UCSD-AML1 (cell line): ENCODE results near the gene TIAM2.
"Not testable (repeated sequence)": the region's sequence is repeated elsewhere in the genome, so short reads cannot be mapped to it uniquely, and the experiment has no call there.

Experiments
- DNase-seq: peaks from one replicate; lab custom pipeline; 2025; ENCODE audit not compliant: unreplicated experiment; lab: John Stamatoyannopoulos, UW

TIAM2 gene

DNA sequence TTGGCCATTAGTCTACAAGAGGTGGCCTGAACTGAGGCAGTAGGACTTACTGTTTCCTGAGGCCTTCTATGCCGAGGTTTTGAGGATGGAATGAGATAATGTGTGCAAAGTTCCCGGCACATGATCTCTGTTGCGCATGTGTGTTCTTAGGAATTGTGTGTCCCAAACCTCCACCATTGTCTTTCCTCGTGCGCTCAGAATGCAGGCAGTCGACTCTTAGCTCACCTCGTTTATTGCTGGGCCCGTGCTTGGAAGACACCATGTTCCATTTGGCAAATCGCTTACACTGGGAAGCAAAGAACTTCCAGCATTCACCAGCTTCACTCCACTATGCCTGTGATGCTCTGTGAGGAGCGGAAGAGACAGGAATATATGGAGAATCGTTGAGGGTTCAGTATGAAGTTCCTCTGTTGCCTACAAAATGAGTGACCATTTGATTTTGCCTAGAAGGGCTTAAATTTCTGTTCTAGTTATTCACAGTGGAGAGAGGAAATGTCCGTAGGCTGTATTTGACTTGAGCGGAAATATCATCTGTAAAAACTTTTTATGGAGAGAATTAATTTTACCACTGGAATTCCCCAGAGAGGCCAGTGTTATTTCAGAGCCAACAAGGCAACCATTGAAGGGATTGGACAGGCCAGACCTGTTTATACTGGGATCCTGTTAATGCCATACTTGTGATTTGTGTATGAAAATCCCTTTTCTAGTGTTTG lies 193.0 kb downstream of the TIAM2 start:
- no peak for DNase-seq

DNA sequence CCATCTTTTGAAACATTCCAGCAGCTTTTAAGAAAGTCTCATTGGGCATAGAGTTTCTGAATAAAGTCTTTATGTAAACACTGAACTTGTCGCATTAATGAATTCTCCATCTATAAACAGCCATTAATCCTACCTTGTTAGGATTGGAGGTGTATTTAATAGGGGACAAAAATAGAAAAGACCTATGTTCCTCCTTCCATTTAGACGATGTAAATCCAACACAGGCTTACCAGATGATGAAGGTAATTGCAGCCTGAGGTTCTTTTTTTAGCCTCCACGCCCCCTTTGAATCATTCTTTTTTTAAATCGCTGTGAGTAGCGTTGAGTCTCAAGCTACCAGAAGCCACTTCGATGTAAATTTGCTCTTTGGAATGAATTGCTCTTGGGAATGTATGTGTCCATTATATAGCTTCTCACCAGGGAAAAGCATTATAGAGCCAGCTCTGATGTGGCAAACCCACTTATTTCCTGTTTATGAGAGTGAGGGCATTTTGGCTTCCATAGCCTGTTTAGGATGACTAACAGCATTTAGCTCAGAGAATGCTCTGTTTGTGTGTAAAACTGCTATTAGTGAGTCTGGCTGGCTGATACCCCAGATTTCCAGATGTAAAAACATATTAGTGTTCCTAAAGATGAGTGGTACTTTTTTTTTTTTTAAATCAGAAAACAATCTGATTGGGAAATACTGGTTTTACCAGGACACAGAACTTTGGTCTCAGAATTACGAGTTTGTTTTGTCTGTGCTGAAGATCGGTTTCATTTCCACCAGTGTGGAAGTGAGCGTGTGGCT lies 193.8 kb downstream of the TIAM2 start:
- no peak for DNase-seq

DNA sequence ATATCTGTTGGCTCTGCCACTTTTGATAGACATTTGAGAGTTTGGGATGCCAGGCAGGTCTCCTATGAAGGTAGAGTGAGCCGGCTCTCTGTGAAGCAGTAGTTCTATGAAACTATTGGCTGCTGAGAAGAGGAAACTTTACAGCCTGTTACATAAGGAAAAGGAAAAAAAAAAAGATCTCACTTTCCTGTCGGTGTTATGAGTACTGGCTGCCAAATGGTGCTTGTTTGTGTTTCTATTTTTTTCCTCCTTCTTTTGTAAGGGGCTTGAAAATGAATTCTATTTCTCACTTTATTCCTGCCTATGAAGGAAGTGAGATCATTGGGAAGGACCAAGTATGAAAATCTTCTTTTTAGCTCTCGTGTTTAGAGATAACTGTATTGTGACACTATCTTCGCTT lies 195.6 kb downstream of the TIAM2 start:
- no peak for DNase-seq

DNA sequence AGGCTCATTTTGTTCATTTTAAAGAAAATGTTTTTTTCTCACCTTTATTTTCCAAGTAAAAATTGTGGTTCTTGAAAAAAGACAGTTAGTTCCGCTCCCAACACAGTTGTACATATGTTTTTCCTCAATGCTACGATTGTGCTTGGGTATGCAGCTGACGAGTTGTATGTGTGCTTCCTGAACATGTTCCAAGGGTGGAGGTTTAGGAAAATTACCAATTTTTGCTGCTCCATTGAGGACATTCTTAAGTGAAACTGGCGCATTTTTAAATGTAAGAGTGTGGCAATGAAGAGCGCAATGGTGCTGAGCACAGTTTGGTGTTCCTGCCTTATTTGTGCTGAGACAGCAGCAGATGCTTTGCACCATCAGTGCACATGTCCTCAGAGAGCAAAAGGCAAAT lies 198.4 kb downstream of the TIAM2 start:
- DNase-seq = no peak

DNA sequence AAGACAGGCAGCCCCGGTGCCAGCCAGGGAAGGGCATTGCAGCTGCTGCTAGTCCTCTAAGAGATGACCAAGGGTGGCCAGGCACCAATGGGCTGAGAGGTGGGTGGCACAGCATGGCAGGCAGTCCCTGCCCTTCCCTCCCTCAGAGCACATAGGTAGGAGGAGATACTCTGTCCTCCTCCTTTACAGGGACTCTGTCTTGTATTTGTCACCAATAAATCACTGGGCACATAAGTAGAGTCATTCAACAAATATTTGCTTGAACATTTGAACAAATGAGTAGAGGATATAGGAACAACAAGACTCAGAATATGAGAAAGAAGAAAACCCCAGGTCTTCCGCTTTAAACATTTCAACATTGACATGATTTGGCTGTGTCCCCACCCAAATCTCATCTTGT lies 199.3 kb downstream of the TIAM2 start:
- DNase-seq = no peak

DNA sequence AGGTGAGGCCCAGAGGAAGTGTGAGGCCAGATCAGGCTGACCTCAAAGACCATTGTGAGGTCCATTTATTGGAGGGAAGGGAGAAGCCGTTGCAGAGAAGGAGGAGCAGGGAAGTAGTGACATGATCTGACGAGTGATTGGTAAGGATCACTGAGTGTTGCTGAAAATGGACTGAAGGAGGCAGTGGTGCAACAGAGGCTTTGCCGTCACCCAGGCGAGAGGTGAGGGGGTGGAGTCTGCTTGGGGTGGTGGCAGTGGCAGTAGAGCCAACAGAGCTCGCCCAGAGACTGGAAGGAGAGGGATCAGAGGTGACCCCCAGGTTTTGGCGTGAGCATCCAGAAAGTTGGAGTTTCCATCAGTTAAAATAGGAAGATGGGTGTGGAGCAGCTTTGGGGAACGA lies 200.8 kb downstream of the TIAM2 start:
- no peak for DNase-seq

DNA sequence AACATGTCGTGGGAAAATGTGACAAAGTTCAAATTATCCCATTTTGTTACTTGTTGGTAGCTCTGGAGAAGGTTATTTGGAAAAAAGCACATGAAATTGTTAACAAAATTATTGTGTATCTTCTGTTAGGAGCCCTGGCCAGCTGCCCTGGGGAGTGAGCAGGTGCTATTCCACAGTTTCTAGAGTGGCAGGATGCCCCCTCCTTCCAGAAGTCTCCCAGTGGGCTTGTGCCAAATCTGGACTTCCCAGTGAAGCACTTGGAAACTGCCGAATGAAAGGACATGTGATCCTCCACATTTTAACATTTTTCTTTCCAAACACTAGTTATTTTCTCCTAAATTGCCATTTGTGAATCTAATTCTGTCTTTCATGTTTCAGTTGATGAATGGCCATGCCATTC lies 201.8 kb downstream of the TIAM2 start:
- no peak for DNase-seq

DNA sequence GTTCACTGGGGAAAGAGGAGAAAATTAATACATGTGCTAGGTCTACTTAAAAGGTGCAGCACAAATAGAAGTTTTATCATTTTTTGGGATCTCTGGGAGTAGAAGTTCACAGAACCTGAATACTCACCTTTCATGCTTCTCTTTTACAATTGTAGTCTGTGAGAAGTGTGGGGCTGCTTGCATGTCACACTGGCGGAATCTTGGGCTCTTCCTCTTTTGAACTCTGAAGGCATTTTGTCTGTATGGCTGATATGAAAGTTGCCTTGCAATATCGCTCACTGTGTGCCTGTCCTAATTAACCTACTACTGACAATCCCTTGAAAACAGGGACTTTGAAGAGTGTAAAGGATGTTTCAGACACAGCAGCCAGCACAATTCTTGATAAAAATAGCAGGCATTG lies 202.8 kb downstream of the TIAM2 start:
- DNase-seq = no peak

DNA sequence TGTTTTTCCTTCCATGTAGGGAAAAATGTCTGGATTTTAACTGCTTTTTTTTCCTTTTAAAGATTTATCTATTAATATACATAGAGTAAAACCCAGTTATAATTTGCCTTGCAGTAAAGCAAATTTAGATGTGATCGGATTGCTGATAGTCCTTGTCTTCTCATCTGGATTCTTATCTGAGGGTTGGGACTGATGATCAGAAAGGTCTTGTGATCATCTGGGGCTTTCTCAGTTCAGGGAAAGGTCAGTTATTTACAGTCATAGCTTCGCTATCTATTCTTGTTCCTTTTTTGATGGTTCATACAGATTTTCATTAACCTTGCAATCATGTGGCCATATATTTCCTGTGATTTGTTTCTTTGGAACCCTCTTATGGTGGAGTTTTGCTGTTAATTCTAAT lies 204.9 kb downstream of the TIAM2 start:
- DNase-seq = no peak

DNA sequence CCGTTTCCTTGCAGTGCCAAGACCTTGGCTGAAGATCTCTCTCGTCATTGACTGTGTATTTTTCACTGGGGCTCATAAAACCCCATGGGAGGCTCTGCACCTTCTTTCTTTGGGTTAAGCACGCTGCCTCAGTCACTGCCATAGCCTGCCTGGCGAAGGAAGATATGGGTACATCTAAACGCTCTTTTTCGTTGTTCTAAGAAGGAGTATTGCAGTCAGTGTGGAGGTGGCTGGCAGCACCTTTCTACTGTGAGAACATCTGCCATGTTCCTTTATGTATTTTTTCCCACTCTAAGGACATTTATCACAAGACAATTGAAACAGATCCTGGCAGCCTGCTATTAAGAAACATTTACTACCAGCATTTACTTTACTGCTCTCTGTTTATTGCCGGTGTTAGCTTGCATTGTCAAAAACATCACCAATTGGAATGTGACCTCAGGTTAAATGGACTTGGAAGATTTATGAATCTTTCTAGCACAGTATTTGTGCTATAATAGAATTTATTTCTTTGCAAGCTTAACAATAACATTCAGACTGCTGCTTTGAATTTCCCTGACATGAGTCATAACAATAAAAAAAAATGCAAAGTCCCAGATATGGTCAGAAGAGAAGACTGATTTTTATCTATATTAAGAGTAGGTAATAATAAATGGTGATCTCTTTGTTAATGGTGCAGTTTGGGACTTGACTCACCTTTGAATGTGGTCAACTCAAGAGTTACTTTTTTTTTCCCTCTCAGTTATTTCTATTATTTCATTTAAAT lies 206.5 kb downstream of the TIAM2 start:
- DNase-seq = no peak

DNA sequence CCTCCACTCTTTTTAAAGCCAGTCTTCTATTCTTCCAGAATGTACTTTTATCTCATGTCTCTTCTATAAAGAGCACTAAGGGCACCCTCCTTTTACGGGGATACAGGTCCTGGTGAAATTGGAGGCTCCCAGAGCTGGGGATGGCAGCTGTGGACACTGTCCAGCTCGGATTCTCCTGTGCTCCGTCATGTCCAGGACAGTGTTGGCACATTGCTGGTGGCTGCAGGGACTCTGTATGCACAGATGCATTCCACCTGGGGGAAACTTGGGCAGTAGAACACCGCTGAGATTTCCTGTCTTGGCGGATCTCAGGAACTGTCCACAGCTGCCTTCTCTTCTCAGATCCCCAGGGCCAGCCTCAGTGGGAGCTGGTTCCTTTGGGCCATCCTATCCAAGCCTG lies 212.1 kb downstream of the TIAM2 start:
- DNase-seq = no peak

DNA sequence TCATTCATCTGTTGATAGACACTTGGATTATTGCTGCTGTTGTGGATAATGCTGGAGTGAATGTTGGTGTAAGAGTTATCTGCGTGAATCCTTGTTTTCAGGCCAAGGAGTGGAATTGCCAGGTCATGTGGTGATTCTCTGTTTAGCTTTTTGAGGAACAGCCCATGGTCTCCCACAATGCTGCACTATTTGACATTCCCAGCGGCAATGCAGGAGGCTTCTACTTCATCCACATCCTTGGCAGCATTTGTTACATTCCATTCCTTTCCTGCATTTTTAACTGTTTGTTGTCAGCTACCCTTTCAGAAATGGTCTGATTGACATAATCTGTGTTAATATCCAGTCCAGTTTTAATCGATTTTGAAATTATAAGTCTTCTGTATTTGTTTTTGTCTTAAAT lies 217.0 kb downstream of the TIAM2 start:
- DNase-seq = no peak

DNA sequence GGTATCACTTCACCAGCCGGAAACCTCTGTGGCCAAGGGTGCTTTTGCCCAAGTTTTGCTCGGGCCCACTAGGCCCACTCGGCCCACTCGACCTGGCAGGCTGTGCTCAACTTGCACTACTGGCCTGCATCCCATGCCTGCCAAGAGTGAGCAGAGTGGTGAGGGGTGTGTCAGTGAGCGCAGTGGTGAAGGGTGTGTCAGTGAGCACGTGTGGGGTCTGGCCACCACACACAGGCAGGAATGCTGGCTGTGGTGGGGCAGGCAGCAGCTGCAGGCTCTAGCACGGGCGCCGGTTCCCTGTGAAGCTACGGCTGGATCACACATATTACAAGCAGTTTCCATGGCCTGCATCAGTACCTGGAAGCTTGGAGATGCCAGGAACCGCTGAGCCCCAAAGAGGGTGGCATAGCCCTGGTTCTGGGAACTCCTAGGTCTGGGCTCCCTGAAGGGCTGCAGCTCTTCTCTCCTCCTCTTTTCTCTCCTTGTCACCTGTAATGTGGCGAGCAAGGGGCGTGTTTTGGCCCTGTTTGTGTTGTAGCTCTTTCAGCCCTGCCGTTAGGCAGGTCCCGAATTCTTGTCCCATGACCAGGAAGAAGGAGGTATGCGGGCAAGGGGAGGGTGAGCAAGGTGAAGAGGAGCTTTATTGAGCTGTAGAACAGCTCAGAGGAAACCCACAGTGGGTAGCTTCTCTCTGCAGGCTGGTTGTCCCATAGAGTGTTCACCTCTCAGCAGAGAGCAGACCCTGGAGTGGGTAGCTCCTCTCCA lies 217.7 kb downstream of the TIAM2 start:
- DNase-seq = no peak

DNA sequence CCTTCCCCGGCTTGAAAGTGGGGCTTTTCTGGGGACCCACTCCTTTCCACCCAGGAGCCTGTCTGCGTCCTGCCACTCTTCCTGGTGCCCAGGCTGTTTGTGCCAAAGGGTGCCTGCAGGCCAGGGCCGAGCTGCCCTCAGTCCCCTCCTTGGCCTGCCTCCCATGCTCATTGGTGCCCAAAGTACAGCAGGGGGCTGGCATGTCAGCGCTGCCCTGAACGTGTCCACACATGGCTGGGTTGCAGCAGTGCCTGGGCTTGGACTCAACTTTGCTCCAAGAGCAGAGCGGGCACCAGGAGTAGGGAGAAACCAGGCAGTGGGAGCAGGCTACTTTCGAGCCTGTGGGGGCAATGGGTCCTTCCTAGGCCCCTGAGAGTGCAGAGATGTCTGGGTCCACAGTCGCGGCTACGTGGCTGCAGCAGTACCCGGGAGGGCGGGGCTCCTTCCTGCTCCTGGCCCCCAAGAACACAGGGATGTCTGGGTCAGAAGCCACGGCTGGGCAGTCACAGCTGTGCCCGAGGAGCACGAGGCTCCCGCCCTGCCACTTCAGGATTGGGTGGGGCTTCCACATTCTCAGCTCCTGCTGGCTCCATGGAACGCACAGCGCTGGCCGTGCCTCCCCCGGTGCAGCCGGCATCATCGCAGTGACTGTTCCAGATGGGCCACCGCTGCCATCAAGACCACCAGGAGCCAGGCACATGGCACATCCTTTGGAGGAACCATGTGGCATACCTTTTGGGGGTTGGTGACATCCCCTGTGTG lies 218.7 kb downstream of the TIAM2 start:
- DNase-seq = no peak

DNA sequence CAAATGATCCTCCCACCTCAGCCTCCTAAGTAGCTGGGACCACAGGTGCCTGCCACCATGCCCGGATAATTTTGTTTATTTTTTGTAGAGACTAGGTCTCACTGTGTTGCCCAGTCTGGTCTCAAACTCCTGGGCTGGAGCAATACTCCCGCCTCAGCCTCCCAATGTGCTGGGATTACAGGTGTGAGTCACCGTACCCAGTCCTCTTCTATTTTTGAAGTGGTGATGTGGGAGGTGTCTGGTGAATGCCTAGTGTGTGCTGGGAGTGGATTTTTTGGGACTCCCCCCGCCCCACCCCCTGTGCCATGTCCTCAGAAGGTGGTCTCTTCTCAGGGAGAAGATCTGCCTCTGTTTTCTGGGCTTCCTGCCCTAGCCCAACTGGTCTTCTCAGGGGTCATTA lies 220.8 kb downstream of the TIAM2 start:
- no peak for DNase-seq

DNA sequence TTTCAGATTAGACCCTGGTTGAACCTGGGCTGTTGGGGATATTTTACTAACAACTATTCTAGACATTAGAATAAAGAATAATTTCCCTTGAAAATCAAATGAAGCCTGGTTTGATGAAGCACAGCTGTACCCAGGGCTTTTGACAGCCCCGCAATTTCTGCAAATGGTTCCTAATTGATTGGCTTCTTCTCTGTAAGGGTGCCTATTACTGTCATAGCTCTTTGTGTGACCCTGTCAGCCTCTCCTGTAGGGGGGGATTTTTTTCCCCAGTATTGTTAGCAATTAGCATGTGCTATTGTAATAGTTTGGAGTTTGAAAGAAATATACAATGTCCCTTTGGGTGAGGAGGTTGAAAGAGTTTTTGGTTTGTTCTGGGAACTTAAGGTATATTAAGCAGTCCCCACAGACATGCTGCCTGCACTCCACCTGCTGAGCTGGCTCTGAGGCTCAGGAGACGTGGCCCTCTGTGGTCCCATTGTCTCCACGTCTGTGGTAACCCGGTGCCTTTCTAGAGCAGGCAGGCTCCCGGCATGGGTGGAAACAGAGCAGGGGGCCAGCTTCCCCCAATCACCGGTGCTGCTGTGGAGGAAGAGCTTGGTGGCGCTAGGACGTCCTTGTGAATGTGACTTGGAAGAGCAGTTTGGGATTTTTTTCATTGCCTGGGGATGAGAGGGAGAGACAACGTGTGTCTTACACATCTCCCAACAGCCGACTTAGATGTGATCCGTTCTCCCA lies 221.4 kb downstream of the TIAM2 start:
- DNase-seq = no peak

DNA sequence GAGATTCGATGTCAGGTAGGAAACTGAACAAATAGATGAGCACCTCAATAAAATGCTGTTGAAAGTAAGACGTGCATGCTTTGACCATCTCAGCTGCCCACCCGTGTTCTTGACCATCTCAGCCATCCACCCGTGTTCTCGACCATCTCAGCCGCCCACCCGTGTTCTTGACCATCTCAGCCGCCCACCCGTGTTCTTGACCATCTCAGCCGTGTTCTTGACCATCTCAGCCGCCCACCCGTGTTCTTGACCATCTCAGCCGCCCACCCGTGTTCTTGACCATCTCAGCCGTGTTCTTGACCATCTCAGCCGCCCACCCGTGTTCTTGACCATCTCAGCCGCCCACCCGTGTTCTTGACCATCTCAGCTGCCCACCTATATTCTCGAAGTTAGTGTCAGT lies 223.6 kb downstream of the TIAM2 start:
- DNase-seq = not testable (repeated sequence)

DNA sequence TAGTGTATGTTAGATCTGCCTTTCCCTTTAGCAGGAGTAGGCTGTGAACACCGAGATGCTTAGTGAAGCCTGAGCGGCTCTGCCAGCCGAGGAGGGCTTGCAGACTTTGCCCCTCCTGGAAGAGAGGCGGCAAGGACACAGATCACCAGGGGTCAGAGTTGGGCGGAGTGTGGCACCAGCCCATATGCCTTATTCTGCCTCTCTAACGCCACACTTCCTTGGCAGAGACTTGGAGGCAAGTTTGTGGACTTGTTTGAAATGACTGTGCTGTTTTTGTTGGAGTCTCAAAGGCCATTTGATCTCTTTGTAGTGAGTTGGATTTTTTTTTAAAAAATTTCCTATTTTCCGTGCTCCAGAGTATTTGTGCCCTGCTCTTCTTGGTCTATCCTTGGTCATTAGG lies 224.2 kb downstream of the TIAM2 start:
- DNase-seq = no peak

DNA sequence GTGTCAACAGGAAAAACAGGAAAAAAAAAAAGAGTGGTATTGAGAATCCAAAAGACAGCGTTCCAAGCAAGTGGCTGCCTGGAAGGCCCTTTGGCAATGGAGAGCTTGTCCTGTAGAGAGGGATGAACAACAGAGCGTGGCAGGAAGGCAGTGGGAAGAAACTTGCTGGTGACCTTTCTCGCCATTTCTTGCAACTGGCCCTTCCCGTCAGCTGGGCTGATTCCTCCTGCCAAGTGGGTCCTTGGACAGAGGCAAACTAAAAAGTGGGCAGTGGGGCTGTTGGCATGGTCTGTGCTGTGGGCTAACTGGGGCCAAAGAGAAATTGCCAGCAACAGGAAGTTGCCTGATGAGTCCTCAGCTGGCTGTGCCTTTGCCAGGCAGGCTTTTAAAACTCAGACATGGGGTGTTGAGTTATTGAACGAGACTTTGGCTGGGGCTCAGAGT lies 224.8 kb downstream of the TIAM2 start:
- DNase-seq = no peak

DNA sequence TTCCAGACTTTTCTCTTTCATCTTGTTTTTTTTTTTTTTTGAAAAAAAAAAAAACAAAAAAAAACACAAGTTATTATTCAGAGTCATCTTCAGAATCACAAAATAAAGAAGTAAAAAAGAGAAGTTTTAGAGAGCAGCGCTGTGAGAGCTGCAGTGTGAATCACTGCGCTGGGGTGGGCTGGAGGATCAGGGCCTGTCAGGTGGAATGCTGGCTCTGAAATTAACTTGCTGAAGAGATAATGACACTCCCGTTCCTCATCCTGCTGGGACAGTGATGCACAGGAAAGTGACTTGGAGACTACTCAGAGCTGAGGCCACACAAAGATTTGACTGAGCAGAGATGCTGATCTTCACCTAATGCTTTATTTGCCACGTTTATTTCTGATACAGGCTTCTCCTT lies 226.0 kb downstream of the TIAM2 start:
- no peak for DNase-seq
